Erythroblast (primary cell): ENCODE data around the gene WDFY4.

Experiments
- GATA1 ChIP-seq: IDR thresholded peaks from 2 replicates; pipeline ENCODE4 v1.6.1; 2011; ENCODE audit warnings: low read depth, mild to moderate bottlenecking, control low read depth, low read length, moderate library complexity
- POLR2A ChIP-seq: IDR thresholded peaks from 2 replicates; pipeline ENCODE4 v1.6.1; 2011; ENCODE audit warnings: mild to moderate bottlenecking, low read length

GRCh38 chr10:48720611-48721010, 35.9 kb downstream of the WDFY4 start:
- no peak for TF ChIP-seq POLR2A
- no peak for TF ChIP-seq GATA1
